GM23338 (cell line): ENCODE data around the gene PGAP3. TPM values are rescaled to one million over a fixed set of nuclear protein-coding genes. Genes with fewer than 3 reads are reported as not detected.

Experiments used
- ATAC-seq: fragments of 200-7000 bp; cut with Tn5 transposase; 3 replicates; pipeline ENCODE4 v1.9.1; 2020
- DNase-seq: peaks from one replicate; pipeline ENCODE4 v3.0.0-alpha.2; 2015; ENCODE audit warnings: low spot score
- H2AFZ ChIP-seq: fragments of 200-600 bp; sonication (generic); 2 replicates; pipeline ENCODE4 v1.8.0; 2016; ENCODE audit warnings: antibody characterized with exemption, mild to moderate bottlenecking, moderate library complexity
- H3F3A ChIP-seq: fragments of 200-600 bp; sonication (generic); replicated peaks from 2 replicates; pipeline ENCODE4 v1.8.0; 2017; ENCODE audit warnings: antibody characterized with exemption, mixed run types, low read depth
- H3K27ac ChIP-seq: fragments of 200-600 bp; sonication (generic); 2 replicates; pipeline ENCODE4 v1.6.1; 2016; ENCODE audit warnings: low read depth
- H3K27me3 ChIP-seq: fragments of 200-600 bp; sonication (generic); 2 replicates; pipeline ENCODE4 v1.8.0; 2016; ENCODE audit warnings: mild to moderate bottlenecking, mixed run types, moderate library complexity; ENCODE audit not compliant: insufficient read depth
- H3K36me3 ChIP-seq: fragments of 200-600 bp; sonication (generic); 2 replicates; pipeline ENCODE4 v1.8.0; 2016; ENCODE audit warnings: mild to moderate bottlenecking; ENCODE audit not compliant: insufficient read depth
- H3K4me1 ChIP-seq: fragments of 200-600 bp; sonication (generic); 2 replicates; pipeline ENCODE4 v1.8.0; 2016; ENCODE audit warnings: mild to moderate bottlenecking, moderate library complexity; ENCODE audit not compliant: insufficient read depth
- H3K4me2 ChIP-seq: fragments of 200-600 bp; sonication (generic); 2 replicates; pipeline ENCODE4 v1.7.1; 2017; ENCODE audit warnings: mixed run types
- H3K4me3 ChIP-seq: fragments of 200-600 bp; sonication (generic); 2 replicates; pipeline ENCODE4 v1.6.1; 2016; ENCODE audit warnings: mixed run types
- H3K79me2 ChIP-seq: fragments of 200-600 bp; sonication (generic); replicated peaks from 2 replicates; pipeline ENCODE4 v1.8.0; 2017; ENCODE audit warnings: mild to moderate bottlenecking; ENCODE audit not compliant: insufficient read depth
- H3K9me2 ChIP-seq: fragments of 200-600 bp; sonication (generic); 2 replicates; pipeline ENCODE4 v1.8.0; 2017; ENCODE audit not compliant: insufficient read depth
- H4K20me1 ChIP-seq: fragments of 200-600 bp; sonication (generic); replicated peaks from 2 replicates; pipeline ENCODE4 v1.8.0; 2017; ENCODE audit warnings: mild to moderate bottlenecking; ENCODE audit not compliant: insufficient read depth
- H3K27ac Mint-ChIP-seq: 2 replicates; pipeline ENCODE4 v1.8.0; 2020; ENCODE audit warnings: inconsistent platforms, mild to moderate bottlenecking, moderate library complexity, mixed read lengths
- H3K27me3 Mint-ChIP-seq: 3 replicates; pipeline ENCODE4 v1.8.0; 2022; ENCODE audit warnings: low read depth, mild to moderate bottlenecking, moderate library complexity, mixed read lengths, inconsistent platforms; ENCODE audit not compliant: insufficient read depth, poor library complexity
- H3K36me3 Mint-ChIP-seq: 3 replicates; pipeline ENCODE4 v1.8.0; 2021; ENCODE audit warnings: low read depth, mild to moderate bottlenecking, inconsistent platforms, moderate library complexity, mixed read lengths
- H3K4me1 Mint-ChIP-seq: 3 replicates; pipeline ENCODE4 v1.8.0; 2020; ENCODE audit warnings: mild to moderate bottlenecking, inconsistent platforms, mixed read lengths
- H3K4me3 Mint-ChIP-seq: 3 replicates; pipeline ENCODE4 v1.8.0; 2021; ENCODE audit warnings: moderate library complexity, mild to moderate bottlenecking, inconsistent platforms, mixed read lengths
- H3K9me3 Mint-ChIP-seq: 3 replicates; pipeline ENCODE4 v1.8.0; 2020; ENCODE audit warnings: moderate library complexity, mild to moderate bottlenecking, inconsistent platforms, mixed read lengths
- EZH2 ChIP-seq: fragments of 200-600 bp; sonication (generic); IDR thresholded peaks from one replicate; pipeline ENCODE4 v1.8.0; 2017; ENCODE audit warnings: antibody characterized with exemption, mild to moderate bottlenecking, low read depth; ENCODE audit not compliant: unreplicated experiment
- EZH2phosphoT487 ChIP-seq: fragments of 200-600 bp; sonication (generic); IDR thresholded peaks from one replicate; pipeline ENCODE4 v1.8.1; 2018; ENCODE audit warnings: antibody characterized with exemption; ENCODE audit not compliant: unreplicated experiment
- JUNB ChIP-seq: IDR thresholded peaks from one replicate; pipeline ENCODE4 v1.6.1; 2016; ENCODE audit warnings: antibody characterized with exemption; ENCODE audit not compliant: unreplicated experiment
- NANOG ChIP-seq: IDR thresholded peaks from 2 replicates; pipeline ENCODE4 v1.6.1; 2016; ENCODE audit warnings: antibody characterized with exemption, borderline replicate concordance
- POLR2AphosphoS5 ChIP-seq: IDR thresholded peaks from 2 replicates; pipeline ENCODE4 v1.6.1; 2016; ENCODE audit warnings: antibody characterized with exemption, low read depth
- STAT1 ChIP-seq: IDR thresholded peaks from one replicate; pipeline ENCODE4 v1.6.1; 2016; ENCODE audit warnings: antibody characterized with exemption; ENCODE audit not compliant: unreplicated experiment
- ZNF114 ChIP-seq: fragments of 250-450 bp; sonication (Bioruptor Pico); IDR thresholded peaks from 2 replicates; pipeline ENCODE4 v1.5.0; 2020; ENCODE audit warnings: mild to moderate bottlenecking, moderate library complexity
- ZNF331 ChIP-seq: fragments of 250-450 bp; sonication (Bioruptor Pico); IDR thresholded peaks from 2 replicates; pipeline ENCODE4 v1.5.0; 2020; ENCODE audit warnings: low read depth, mild to moderate bottlenecking, moderate library complexity
- polyA plus RNA-seq: library from polyadenylated mRNA; unstranded; fragments of >200 nt; fragmentation: Nextera tagmentation; extraction: Ambion mirVana; gene quantifications from 2 replicates; pipeline ENCODE4 v1.2.1, GENCODE V29; 2016
- total RNA-seq: library from RNA; depleted of rRNA; stranded (reverse); fragments of >200 nt; shearing (Covaris generic); gene quantifications from 2 replicates; pipeline ENCODE4 v1.2.3, GENCODE V29; 2014
- TF ChIP-seq, protein P1 (sequence below): IDR thresholded peaks from 2 replicates; pipeline ENCODE4 v1.6.1; 2016; ENCODE audit warnings: antibody characterized with exemption
- TF ChIP-seq, protein P2 (sequence below): IDR thresholded peaks from one replicate; pipeline ENCODE4 v1.6.1; 2018; ENCODE audit warnings: antibody characterized with exemption; ENCODE audit not compliant: unreplicated experiment
- TF ChIP-seq, protein P3 (sequence below), 2 experiments: fragments of 200-600 bp in 1 of 2; sonication (generic) in 1 of 2; conservative IDR thresholded peaks; 2 replicates each; pipeline versions ENCODE4 v1.5.1 to v1.6.1; 2016 to 2017; ENCODE audit warnings: antibody characterized with exemption in 2 of 2, low read depth in 2 of 2, mild to moderate bottlenecking in 2 of 2, moderate library complexity in 1 of 2

PGAP3 gene
- total and polyA plus RNA-seq, 2 experiments from 2014 or later: 7.0 to 10.7 TPM

DNA sequence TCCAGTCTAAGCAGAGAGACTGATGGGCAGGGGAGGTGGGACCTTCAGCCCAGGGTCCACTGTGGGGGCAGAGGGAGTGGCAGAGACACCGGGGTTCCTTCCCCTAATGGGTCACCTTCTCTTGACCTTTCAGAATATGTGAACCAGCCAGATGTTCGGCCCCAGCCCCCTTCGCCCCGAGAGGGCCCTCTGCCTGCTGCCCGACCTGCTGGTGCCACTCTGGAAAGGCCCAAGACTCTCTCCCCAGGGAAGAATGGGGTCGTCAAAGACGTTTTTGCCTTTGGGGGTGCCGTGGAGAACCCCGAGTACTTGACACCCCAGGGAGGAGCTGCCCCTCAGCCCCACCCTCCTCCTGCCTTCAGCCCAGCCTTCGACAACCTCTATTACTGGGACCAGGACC lies 39.7 kb upstream of the PGAP3 start:
- Histone ChIP-seq H4K20me1 (peaks cover 3% of the 10 kb centered on the region; the same call in 1 of the 2 replicates), H2AFZ (no peak overlapping the region), H3K27ac (no peak overlapping the region), H3K4me2 (no peak overlapping the region), H3K79me2 (no peaks in the 10 kb centered on the region), H3K36me3 (peaks cover 11% of the 10 kb centered on the region; the same call in 1 of the 2 replicates), H3K27me3 (no peaks in the 10 kb centered on the region), H3K4me1 (peaks cover 15% of the 10 kb centered on the region), H3K9me2 (no peaks in the 10 kb centered on the region), H3K4me3 (no peak overlapping the region), H3F3A (peaks cover 27% of the 10 kb centered on the region)
- H3K4me3 Mint-ChIP-seq: no peak overlapping the region
- H3K36me3 Mint-ChIP-seq: peaks cover 64% of the 10 kb centered on the region
- H3K4me1 Mint-ChIP-seq: peaks cover 27% of the 10 kb centered on the region
- H3K9me3 Mint-ChIP-seq: no peaks in the 10 kb centered on the region; the same call in 2 of the 3 replicates
- TF ChIP-seq ZNF331 (CRISPR knock-in tag): no peak
- TF ChIP-seq POLR2AphosphoS5: no peak
- TF ChIP-seq, protein P1, sequence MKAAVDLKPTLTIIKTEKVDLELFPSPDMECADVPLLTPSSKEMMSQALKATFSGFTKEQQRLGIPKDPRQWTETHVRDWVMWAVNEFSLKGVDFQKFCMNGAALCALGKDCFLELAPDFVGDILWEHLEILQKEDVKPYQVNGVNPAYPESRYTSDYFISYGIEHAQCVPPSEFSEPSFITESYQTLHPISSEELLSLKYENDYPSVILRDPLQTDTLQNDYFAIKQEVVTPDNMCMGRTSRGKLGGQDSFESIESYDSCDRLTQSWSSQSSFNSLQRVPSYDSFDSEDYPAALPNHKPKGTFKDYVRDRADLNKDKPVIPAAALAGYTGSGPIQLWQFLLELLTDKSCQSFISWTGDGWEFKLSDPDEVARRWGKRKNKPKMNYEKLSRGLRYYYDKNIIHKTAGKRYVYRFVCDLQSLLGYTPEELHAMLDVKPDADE: no peak
- TF ChIP-seq JUNB: no peak
- TF ChIP-seq, protein P2, sequence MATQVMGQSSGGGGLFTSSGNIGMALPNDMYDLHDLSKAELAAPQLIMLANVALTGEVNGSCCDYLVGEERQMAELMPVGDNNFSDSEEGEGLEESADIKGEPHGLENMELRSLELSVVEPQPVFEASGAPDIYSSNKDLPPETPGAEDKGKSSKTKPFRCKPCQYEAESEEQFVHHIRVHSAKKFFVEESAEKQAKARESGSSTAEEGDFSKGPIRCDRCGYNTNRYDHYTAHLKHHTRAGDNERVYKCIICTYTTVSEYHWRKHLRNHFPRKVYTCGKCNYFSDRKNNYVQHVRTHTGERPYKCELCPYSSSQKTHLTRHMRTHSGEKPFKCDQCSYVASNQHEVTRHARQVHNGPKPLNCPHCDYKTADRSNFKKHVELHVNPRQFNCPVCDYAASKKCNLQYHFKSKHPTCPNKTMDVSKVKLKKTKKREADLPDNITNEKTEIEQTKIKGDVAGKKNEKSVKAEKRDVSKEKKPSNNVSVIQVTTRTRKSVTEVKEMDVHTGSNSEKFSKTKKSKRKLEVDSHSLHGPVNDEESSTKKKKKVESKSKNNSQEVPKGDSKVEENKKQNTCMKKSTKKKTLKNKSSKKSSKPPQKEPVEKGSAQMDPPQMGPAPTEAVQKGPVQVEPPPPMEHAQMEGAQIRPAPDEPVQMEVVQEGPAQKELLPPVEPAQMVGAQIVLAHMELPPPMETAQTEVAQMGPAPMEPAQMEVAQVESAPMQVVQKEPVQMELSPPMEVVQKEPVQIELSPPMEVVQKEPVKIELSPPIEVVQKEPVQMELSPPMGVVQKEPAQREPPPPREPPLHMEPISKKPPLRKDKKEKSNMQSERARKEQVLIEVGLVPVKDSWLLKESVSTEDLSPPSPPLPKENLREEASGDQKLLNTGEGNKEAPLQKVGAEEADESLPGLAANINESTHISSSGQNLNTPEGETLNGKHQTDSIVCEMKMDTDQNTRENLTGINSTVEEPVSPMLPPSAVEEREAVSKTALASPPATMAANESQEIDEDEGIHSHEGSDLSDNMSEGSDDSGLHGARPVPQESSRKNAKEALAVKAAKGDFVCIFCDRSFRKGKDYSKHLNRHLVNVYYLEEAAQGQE: no peak
- TF ChIP-seq EZH2phosphoT487: no peak
- TF ChIP-seq, protein P3, sequence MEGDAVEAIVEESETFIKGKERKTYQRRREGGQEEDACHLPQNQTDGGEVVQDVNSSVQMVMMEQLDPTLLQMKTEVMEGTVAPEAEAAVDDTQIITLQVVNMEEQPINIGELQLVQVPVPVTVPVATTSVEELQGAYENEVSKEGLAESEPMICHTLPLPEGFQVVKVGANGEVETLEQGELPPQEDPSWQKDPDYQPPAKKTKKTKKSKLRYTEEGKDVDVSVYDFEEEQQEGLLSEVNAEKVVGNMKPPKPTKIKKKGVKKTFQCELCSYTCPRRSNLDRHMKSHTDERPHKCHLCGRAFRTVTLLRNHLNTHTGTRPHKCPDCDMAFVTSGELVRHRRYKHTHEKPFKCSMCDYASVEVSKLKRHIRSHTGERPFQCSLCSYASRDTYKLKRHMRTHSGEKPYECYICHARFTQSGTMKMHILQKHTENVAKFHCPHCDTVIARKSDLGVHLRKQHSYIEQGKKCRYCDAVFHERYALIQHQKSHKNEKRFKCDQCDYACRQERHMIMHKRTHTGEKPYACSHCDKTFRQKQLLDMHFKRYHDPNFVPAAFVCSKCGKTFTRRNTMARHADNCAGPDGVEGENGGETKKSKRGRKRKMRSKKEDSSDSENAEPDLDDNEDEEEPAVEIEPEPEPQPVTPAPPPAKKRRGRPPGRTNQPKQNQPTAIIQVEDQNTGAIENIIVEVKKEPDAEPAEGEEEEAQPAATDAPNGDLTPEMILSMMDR (conservative IDR thresholded peaks at IDR 0.05; ENCODE audit: low read depth in 2 of 2): no peak
- no peak for TF ChIP-seq STAT1
- no peak for TF ChIP-seq NANOG
- TF ChIP-seq ZNF114 (CRISPR knock-in tag): no peak
- TF ChIP-seq EZH2: no peak
- DNase-seq (no peak), ATAC-seq (no peak)
- peaks cover 42% of the 10 kb centered on the region for H3K27me3 Mint-ChIP-seq
- no peak overlapping the region for H3K27ac Mint-ChIP-seq
